ENCODE data around the gene PHEX.

- TF ChIP-seq CTCF (IDR thresholded peaks at IDR 0.05; ENCODE audit: insufficient read depth, low read length, poor library complexity, severe bottlenecking) (no peak), EZH2phosphoT487 (conservative IDR thresholded peaks at IDR 0.05; ENCODE audit: low read length) (no peak)
These were observed 381 bp downstream of the PHEX start for GRCh38 chrX:22032506-22032905.
